ENCODE results near the gene BTNL9.

GRCh38 chr5:181063514-181063913, 23.4 kb downstream of the BTNL9 start:
- TF ChIP-seq CTCF (IDR thresholded peaks at IDR 0.05) (no peak), POLR2A (IDR thresholded peaks at IDR 0.05) (no peak)
